HepG2 (cell line): ENCODE data around the gene DNAAF1. TPM values are rescaled to one million over a fixed set of nuclear protein-coding genes. Genes with fewer than 3 reads are reported as not detected.

Source experiments
- AGO2 ChIP-seq: fragments of 200-400 bp; formaldehyde crosslinking; optimal IDR thresholded peaks from 2 replicates; pipeline ENCODE3; 2017; ENCODE audit warnings: mild to moderate bottlenecking, low read depth, low read length, moderate library complexity
- CHCHD3 ChIP-seq: sonication (generic); formaldehyde crosslinking; IDR thresholded peaks from 2 replicates; pipeline ENCODE4 v1.8.0; 2022; ENCODE audit warnings: mild to moderate bottlenecking, missing genetic modification reagents, moderate library complexity
- MTA1 ChIP-seq: sonication (generic); formaldehyde crosslinking; IDR thresholded peaks from 2 replicates; pipeline ENCODE4 v1.4.0; 2020; ENCODE audit warnings: missing genetic modification reagents, mild to moderate bottlenecking, borderline replicate concordance
- NFKBIZ ChIP-seq: IDR thresholded peaks from 2 replicates; pipeline ENCODE4 v1.6.1; 2018; ENCODE audit warnings: missing genetic modification reagents, missing compliant biosample characterization
- RBM22 ChIP-seq: fragments of 200-400 bp; formaldehyde crosslinking; optimal IDR thresholded peaks from 2 replicates; pipeline ENCODE3; 2017; ENCODE audit warnings: mild to moderate bottlenecking, low read length, moderate library complexity
- ZNF441 ChIP-seq: sonication (generic); formaldehyde crosslinking; IDR thresholded peaks from 2 replicates; pipeline ENCODE4 v1.7.0; 2021; ENCODE audit warnings: missing genetic modification reagents, borderline replicate concordance
- ZNF557 ChIP-seq: sonication (generic); formaldehyde crosslinking; IDR thresholded peaks from 2 replicates; pipeline ENCODE4 v1.4.0; 2020; ENCODE audit warnings: missing genetic modification reagents
- polyA plus RNA-seq, 8 experiments: library from polyadenylated mRNA; depleted of rRNA in 3 of 8; stranded (reverse) in 7 of 8; unstranded in 1 of 8; fragments of >200 nt; fragmentation: Illumina TruSeq in 4 of 8; extraction: Trizol in 4 of 8; gene quantifications; 2 replicates each; pipeline versions ENCODE4 v1.2.1 to v1.2.3, GENCODE V29; 2011 to 2016; ENCODE audit warnings: low read depth in 4 of 8, missing spikeins in 1 of 8, mixed read lengths in 1 of 8; ENCODE audit not compliant: insufficient read depth in 1 of 8
- total RNA-seq, 5 experiments: library from RNA; depleted of rRNA; stranded (reverse); fragments of >200 nt; fragmentation: Illumina TruSeq; extraction: Trizol; gene quantifications; 2 replicates each; pipeline ENCODE4 v1.2.3, GENCODE V29; 2016; ENCODE audit warnings: low read depth in 1 of 5
- TF ChIP-seq, protein P1 (sequence below): sonication (generic); formaldehyde crosslinking; conservative IDR thresholded peaks from 2 replicates; pipeline ENCODE4 v1.8.0; 2022; ENCODE audit warnings: mild to moderate bottlenecking, moderate library complexity, missing genetic modification reagents
- TF ChIP-seq, protein P2 (sequence below): sonication (generic); formaldehyde crosslinking; IDR thresholded peaks from 2 replicates; pipeline ENCODE4 v1.8.1; 2022; ENCODE audit warnings: low read depth, mild to moderate bottlenecking, missing genetic modification reagents
- TF ChIP-seq, protein P3 (sequence below): sonication (generic); formaldehyde crosslinking; IDR thresholded peaks from 2 replicates; pipeline ENCODE4 v1.4.0; 2020; ENCODE audit warnings: mild to moderate bottlenecking, missing genetic modification reagents
- TF ChIP-seq, protein P4 (sequence below): sonication (generic); formaldehyde crosslinking; IDR thresholded peaks from 2 replicates; pipeline ENCODE4 v1.5.0; 2020; ENCODE audit warnings: mild to moderate bottlenecking, low read depth, missing genetic modification reagents, borderline replicate concordance
- TF ChIP-seq, protein P5 (sequence below): sonication (generic); formaldehyde crosslinking; IDR thresholded peaks from 2 replicates; pipeline ENCODE4 v1.5.0; 2020; ENCODE audit warnings: mild to moderate bottlenecking, missing genetic modification reagents, borderline replicate concordance
- TF ChIP-seq, protein P6 (sequence below): sonication (generic); formaldehyde crosslinking; IDR thresholded peaks from 2 replicates; pipeline ENCODE4 v1.5.1; 2020; ENCODE audit warnings: mild to moderate bottlenecking, missing genetic modification reagents, moderate library complexity

Gene DNAAF1
- total and polyA plus RNA-seq, 2 of the 13 experiments (the other 11 are each of a cell fraction or from before 2014, with no cell fraction given): 0.04 TPM; not detected in 1

DNA sequence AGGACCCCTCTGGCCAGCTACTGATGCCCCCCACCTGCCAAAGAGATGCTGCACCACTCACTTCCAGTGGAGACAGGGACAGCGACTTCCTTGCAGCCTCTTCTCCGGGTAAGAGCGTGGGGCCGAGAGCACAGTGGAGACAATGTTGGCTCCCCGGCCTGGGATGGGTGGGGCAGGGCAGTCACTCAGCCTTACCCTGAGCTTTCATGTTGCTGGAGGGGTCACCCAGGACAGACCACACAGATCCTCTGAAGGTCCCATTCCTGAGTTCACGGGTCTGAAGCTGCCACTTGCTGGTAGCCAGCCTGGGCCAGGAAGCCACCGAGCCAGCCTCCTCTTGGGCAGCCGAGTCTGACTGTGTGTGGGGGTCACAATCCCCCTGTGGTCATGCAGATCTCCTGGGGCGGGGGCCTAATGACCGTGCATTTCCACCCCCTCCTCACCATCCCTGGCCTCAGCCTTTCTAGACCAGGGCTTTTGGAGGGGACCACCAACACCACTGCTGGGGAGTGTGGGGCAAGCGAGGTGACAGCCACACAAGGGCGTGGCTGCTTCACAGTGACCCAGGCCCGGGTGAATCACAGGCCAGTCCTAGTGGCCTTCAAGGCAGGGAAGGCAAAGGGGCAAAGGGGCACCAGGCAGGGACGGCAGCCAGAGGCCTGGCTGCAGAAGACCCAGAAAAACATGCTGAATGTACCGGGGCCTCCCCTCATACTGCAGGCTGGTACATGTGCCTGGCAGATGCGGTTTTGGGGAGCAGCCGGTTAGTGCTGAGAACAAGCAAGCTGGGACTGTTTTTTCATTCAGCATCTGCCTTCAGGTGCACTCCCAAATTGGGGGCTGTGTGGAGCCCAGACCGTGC is 31.3 kb downstream of the DNAAF1 start (continued):
- TF ChIP-seq MTA1: no peak
- TF ChIP-seq, protein P1, sequence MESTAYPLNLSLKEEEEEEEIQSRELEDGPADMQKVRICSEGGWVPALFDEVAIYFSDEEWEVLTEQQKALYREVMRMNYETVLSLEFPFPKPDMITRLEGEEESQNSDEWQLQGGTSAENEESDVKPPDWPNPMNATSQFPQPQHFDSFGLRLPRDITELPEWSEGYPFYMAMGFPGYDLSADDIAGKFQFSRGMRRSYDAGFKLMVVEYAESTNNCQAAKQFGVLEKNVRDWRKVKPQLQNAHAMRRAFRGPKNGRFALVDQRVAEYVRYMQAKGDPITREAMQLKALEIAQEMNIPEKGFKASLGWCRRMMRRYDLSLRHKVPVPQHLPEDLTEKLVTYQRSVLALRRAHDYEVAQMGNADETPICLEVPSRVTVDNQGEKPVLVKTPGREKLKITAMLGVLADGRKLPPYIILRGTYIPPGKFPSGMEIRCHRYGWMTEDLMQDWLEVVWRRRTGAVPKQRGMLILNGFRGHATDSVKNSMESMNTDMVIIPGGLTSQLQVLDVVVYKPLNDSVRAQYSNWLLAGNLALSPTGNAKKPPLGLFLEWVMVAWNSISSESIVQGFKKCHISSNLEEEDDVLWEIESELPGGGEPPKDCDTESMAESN (CRISPR knock-in tag): no peak
- TF ChIP-seq ZNF557 (CRISPR knock-in tag): 0 out of 2 replicates have a peak, but pooled peaks have one; percentile 19
- TF ChIP-seq CHCHD3 (CRISPR knock-in tag): 0 out of 2 replicates have a peak, but pooled peaks have one; percentile 23
- TF ChIP-seq, protein P2, sequence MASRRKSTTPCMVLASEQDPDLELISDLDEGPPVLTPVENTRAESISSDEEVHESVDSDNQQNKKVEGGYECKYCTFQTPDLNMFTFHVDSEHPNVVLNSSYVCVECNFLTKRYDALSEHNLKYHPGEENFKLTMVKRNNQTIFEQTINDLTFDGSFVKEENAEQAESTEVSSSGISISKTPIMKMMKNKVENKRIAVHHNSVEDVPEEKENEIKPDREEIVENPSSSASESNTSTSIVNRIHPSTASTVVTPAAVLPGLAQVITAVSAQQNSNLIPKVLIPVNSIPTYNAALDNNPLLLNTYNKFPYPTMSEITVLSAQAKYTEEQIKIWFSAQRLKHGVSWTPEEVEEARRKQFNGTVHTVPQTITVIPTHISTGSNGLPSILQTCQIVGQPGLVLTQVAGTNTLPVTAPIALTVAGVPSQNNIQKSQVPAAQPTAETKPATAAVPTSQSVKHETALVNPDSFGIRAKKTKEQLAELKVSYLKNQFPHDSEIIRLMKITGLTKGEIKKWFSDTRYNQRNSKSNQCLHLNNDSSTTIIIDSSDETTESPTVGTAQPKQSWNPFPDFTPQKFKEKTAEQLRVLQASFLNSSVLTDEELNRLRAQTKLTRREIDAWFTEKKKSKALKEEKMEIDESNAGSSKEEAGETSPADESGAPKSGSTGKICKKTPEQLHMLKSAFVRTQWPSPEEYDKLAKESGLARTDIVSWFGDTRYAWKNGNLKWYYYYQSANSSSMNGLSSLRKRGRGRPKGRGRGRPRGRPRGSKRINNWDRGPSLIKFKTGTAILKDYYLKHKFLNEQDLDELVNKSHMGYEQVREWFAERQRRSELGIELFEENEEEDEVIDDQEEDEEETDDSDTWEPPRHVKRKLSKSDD (CRISPR knock-in tag): no peak
- no peak for TF ChIP-seq ZNF441
- TF ChIP-seq, protein P3, sequence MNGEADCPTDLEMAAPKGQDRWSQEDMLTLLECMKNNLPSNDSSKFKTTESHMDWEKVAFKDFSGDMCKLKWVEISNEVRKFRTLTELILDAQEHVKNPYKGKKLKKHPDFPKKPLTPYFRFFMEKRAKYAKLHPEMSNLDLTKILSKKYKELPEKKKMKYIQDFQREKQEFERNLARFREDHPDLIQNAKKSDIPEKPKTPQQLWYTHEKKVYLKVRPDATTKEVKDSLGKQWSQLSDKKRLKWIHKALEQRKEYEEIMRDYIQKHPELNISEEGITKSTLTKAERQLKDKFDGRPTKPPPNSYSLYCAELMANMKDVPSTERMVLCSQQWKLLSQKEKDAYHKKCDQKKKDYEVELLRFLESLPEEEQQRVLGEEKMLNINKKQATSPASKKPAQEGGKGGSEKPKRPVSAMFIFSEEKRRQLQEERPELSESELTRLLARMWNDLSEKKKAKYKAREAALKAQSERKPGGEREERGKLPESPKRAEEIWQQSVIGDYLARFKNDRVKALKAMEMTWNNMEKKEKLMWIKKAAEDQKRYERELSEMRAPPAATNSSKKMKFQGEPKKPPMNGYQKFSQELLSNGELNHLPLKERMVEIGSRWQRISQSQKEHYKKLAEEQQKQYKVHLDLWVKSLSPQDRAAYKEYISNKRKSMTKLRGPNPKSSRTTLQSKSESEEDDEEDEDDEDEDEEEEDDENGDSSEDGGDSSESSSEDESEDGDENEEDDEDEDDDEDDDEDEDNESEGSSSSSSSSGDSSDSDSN (CRISPR knock-in tag): peak; percentile 24; the same call in 1 of the 2 replicates
- peak; percentile 31 for TF ChIP-seq RBM22
- TF ChIP-seq, protein P4, sequence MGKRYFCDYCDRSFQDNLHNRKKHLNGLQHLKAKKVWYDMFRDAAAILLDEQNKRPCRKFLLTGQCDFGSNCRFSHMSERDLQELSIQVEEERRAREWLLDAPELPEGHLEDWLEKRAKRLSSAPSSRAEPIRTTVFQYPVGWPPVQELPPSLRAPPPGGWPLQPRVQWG: no peak
- TF ChIP-seq NFKBIZ (CRISPR knock-in tag): no peak
- TF ChIP-seq, protein P5, sequence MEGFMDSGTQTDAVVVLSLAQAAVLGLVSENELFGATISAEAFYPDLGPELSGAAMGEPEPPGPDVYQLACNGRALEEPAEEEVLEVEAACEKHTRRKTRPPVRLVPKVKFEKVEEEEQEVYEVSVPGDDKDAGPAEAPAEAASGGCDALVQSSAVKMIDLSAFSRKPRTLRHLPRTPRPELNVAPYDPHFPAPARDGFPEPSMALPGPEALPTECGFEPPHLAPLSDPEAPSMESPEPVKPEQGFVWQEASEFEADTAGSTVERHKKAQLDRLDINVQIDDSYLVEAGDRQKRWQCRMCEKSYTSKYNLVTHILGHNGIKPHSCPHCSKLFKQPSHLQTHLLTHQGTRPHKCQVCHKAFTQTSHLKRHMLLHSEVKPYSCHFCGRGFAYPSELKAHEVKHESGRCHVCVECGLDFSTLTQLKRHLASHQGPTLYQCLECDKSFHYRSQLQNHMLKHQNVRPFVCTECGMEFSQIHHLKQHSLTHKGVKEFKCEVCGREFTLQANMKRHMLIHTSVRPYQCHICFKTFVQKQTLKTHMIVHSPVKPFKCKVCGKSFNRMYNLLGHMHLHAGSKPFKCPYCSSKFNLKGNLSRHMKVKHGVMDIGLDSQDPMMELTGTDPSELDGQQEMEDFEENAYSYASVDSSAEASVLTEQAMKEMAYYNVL (CRISPR knock-in tag): no peak
- TF ChIP-seq AGO2: peak; percentile 91
- TF ChIP-seq, protein P6, sequence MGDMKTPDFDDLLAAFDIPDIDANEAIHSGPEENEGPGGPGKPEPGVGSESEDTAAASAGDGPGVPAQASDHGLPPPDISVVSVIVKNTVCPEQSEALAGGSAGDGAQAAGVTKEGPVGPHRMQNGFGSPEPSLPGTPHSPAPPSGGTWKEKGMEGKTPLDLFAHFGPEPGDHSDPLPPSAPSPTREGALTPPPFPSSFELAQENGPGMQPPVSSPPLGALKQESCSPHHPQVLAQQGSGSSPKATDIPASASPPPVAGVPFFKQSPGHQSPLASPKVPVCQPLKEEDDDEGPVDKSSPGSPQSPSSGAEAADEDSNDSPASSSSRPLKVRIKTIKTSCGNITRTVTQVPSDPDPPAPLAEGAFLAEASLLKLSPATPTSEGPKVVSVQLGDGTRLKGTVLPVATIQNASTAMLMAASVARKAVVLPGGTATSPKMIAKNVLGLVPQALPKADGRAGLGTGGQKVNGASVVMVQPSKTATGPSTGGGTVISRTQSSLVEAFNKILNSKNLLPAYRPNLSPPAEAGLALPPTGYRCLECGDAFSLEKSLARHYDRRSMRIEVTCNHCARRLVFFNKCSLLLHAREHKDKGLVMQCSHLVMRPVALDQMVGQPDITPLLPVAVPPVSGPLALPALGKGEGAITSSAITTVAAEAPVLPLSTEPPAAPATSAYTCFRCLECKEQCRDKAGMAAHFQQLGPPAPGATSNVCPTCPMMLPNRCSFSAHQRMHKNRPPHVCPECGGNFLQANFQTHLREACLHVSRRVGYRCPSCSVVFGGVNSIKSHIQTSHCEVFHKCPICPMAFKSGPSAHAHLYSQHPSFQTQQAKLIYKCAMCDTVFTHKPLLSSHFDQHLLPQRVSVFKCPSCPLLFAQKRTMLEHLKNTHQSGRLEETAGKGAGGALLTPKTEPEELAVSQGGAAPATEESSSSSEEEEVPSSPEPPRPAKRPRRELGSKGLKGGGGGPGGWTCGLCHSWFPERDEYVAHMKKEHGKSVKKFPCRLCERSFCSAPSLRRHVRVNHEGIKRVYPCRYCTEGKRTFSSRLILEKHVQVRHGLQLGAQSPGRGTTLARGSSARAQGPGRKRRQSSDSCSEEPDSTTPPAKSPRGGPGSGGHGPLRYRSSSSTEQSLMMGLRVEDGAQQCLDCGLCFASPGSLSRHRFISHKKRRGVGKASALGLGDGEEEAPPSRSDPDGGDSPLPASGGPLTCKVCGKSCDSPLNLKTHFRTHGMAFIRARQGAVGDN (CRISPR knock-in tag): peak; percentile 45
